Upper lobe of left lung (tissue), 4 donors: ENCODE data around the gene NBAS.
"Not testable (repeated sequence)": the region's sequence is repeated elsewhere in the genome, so short reads cannot be mapped to it uniquely, and the experiment has no call there.

Experiments used
- POLR2AphosphoS5 ChIP-seq, 2 donors: sonication (generic); formaldehyde crosslinking; IDR thresholded peaks; one replicate each; pipeline ENCODE4 v1.5.1; 2017; ENCODE audit warnings: antibody characterized with exemption in 2 of 2
- TF ChIP-seq, protein P1 (sequence below), 6 experiments: fragments of 450-650 bp in 4 of 6; fragments of 200-600 bp in 2 of 6; sonication (generic) in 2 of 6; IDR thresholded peaks; one replicate each; pipeline ENCODE4 v1.5.1; 2016 to 2019; ENCODE audit warnings: antibody characterized with exemption in 6 of 6

GRCh38 chr2:15321481-15321880, 239.7 kb downstream of the NBAS start:
- TF ChIP-seq, protein P1, sequence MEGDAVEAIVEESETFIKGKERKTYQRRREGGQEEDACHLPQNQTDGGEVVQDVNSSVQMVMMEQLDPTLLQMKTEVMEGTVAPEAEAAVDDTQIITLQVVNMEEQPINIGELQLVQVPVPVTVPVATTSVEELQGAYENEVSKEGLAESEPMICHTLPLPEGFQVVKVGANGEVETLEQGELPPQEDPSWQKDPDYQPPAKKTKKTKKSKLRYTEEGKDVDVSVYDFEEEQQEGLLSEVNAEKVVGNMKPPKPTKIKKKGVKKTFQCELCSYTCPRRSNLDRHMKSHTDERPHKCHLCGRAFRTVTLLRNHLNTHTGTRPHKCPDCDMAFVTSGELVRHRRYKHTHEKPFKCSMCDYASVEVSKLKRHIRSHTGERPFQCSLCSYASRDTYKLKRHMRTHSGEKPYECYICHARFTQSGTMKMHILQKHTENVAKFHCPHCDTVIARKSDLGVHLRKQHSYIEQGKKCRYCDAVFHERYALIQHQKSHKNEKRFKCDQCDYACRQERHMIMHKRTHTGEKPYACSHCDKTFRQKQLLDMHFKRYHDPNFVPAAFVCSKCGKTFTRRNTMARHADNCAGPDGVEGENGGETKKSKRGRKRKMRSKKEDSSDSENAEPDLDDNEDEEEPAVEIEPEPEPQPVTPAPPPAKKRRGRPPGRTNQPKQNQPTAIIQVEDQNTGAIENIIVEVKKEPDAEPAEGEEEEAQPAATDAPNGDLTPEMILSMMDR (IDR thresholded peaks at IDR 0.05) = not testable (repeated sequence)
- TF ChIP-seq POLR2AphosphoS5 (IDR thresholded peaks at IDR 0.05) = not testable (repeated sequence)
